GM12801 (cell line): ENCODE results near the gene FOCAD.

Experiments
- CTCF ChIP-seq: IDR thresholded peaks from one replicate; pipeline ENCODE4 v1.5.1; 2011; ENCODE audit warnings: control low read depth; ENCODE audit not compliant: insufficient read length; ENCODE audit errors: extremely low read depth

FOCAD gene

GRCh38 chr9:20944507-20944906 lies 260.4 kb downstream of the FOCAD start:
- no peak for TF ChIP-seq CTCF

- no peak for TF ChIP-seq CTCF
Measured at GRCh38 chr9:20945269-20945668, 261.2 kb downstream of the FOCAD start.

- no peak for TF ChIP-seq CTCF
Measured at GRCh38 chr9:20945856-20946255, 261.8 kb downstream of the FOCAD start.

- TF ChIP-seq CTCF = no peak
Measured at GRCh38 chr9:20948703-20949102, 264.6 kb downstream of the FOCAD start.

- no peak for TF ChIP-seq CTCF
Measured at GRCh38 chr9:20950707-20951106, 266.6 kb downstream of the FOCAD start.

GRCh38 chr9:20962536-20963225 lies 278.6 kb downstream of the FOCAD start:
- TF ChIP-seq CTCF = no peak

GRCh38 chr9:20972684-20973083 lies 288.6 kb downstream of the FOCAD start:
- no peak for TF ChIP-seq CTCF
